Epithelial cell of esophagus (primary cell): ENCODE measurements around the gene ERAP2.

Experiments used
- DNase-seq: peaks from one replicate; pipeline ENCODE4 v3.0.0; 2010; ENCODE audit warnings: low read depth
- H3K4me3 ChIP-seq: 2 replicates; pipeline ENCODE4 v1.5.1; 2011; ENCODE audit warnings: mild to moderate bottlenecking, low read length, control low read depth
- TF ChIP-seq, protein P1 (sequence below): IDR thresholded peaks from 2 replicates; pipeline ENCODE4 v1.5.1; 2011; ENCODE audit warnings: low read depth, mild to moderate bottlenecking, low read length, control low read depth, inconsistent platforms; ENCODE audit not compliant: insufficient read depth; ENCODE audit errors: missing control alignments

Gene ERAP2

DNA sequence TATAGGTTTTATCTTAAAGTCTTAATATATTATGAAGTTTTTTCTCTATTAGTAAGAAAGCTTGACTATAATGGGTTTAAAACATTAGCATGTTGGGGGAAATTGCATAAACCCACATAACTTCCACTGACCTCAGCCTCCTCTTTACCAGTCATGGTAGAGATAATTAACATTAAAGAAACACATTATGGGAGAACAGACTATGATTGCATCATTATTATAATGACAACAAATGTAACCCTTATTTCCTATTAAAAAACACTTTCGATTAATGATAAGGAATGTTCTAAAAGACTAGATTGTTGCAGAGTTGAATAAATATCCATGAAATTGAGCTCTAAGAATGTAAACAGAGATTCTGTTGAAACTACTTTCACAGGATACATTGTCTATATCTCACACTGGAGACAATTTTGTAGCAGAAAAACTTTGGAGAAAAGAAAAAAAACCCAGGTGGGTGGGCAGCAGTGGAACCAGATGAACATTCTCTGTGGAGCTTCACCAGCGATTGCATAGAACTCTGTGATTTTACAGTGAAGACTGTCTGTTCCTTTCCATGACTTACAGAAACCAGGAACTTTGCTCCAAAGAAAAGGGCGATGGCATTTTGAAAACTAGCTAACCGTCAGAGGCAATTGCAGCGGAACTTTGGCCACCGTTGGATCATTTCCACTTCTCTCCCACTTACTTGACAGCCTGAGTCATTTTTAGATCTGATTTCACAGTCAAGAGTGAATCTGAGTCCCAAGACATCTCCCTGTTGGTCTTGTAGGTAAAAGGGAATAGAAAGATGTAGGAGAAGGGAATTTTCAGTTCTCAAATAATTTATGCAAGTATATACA, 21.0 kb upstream of the ERAP2 start:
- TF ChIP-seq, protein P1, sequence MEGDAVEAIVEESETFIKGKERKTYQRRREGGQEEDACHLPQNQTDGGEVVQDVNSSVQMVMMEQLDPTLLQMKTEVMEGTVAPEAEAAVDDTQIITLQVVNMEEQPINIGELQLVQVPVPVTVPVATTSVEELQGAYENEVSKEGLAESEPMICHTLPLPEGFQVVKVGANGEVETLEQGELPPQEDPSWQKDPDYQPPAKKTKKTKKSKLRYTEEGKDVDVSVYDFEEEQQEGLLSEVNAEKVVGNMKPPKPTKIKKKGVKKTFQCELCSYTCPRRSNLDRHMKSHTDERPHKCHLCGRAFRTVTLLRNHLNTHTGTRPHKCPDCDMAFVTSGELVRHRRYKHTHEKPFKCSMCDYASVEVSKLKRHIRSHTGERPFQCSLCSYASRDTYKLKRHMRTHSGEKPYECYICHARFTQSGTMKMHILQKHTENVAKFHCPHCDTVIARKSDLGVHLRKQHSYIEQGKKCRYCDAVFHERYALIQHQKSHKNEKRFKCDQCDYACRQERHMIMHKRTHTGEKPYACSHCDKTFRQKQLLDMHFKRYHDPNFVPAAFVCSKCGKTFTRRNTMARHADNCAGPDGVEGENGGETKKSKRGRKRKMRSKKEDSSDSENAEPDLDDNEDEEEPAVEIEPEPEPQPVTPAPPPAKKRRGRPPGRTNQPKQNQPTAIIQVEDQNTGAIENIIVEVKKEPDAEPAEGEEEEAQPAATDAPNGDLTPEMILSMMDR: no peak
- DNase-seq: no peak
- H3K4me3 ChIP-seq: no peak overlapping the region

- H3K4me3 ChIP-seq: no peak overlapping the region
- no peak for DNase-seq
- TF ChIP-seq, protein P1: no peak
Observed at GRCh38 chr5:96856371-96856770, 19.9 kb upstream of the ERAP2 start.

DNA sequence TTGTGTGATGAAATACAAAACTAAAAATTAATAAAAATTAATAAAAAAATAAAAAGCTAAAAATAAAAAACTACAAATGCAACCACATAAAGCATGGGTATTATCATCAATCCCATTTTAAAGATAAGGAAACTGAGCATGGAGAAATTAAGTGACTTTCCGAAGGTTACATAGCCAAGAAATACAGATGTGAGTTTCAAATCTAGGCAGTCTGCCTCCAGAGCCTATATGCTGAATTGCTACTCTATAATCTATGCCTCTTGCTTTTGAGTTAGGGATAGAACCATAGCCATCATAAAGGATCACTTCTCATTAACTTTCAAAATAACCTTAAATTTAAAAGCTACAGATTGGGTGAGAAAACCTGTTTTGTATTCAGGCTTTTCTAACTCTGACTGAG, 18.8 kb upstream of the ERAP2 start:
- TF ChIP-seq, protein P1: no peak
- no peak overlapping the region for H3K4me3 ChIP-seq
- DNase-seq: no peak

DNA sequence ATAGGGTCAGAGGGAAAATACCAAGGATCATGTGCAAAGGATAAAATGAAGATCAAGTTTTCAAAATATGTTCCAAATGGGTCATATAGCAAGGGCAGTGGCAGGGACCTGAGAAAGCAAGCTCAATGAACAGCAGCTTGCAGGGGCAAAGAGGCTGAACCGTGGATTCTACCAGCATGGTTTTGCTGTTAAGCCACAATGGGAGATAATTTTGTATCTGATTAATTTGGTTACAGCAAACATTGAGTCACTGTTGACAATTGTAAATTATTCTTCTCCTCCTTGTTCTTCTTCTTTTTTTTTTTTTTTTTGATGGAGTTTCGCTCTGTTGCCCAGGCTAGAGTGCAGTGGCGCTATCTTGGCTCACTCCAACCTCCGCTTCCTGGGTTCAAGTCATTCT, 18.4 kb upstream of the ERAP2 start:
- no peak for DNase-seq
- H3K4me3 ChIP-seq: no peak overlapping the region
- TF ChIP-seq, protein P1: no peak

GRCh38 chr5:96859375-96859774, 16.9 kb upstream of the ERAP2 start:
- DNase-seq: no peak
- no peak overlapping the region for H3K4me3 ChIP-seq
- TF ChIP-seq, protein P1: no peak

- TF ChIP-seq, protein P1: no peak
- no peak overlapping the region for H3K4me3 ChIP-seq
- DNase-seq: no peak
Observed at GRCh38 chr5:96861076-96861475, 15.2 kb upstream of the ERAP2 start.

- no peak for DNase-seq
- no peak overlapping the region for H3K4me3 ChIP-seq
- TF ChIP-seq, protein P1: no peak
Observed at GRCh38 chr5:96863114-96863513, 13.2 kb upstream of the ERAP2 start.
